ENCODE measurements around the gene TUBA1C. TPM values are rescaled to one million over a fixed set of nuclear protein-coding genes. Genes with fewer than 3 reads are reported as not detected.

Gene TUBA1C
- total RNA-seq, 2 experiments from 2014 or later, result 308 to 324 TPM

DNA sequence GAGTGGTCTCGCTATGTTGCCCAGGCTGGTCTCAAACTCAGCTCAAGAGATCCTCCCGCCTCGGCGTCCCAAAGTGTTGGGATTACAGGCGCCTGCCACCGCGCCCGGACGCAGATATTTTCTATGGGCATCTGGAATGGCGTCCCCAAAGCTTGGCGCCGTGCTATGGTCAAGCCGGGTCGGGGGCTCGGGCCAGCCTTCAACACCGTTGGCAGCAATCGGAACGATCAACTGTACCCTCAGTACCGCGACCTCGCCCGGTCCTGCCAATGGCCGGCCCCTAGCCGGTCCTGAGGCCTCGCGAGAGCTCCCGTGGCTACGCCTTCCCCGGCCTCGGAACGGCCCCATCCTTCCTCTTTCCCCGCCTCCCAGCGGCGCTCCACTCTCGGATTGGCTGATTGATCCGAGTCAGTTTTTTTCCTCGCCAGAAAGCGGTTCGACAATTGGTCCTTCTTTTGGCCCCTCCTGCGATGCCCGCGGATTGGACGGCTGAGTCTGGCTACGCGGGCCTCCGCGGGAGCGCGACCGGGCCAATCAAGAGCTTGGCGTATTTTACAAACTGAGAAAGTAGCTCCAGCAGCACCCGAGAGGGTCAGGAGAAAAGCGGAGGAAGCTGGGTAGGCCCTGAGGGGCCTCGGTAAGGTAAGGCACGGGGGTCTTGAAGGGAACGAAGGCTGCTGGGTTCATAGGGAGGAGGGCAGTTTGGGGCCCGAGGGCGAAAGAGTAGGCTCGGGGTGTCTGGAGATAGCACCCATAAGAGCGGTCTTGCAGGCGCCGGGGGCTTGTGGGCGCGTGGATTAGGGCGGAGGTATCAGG lies 58.0 kb downstream of the TUBA1C start, which contains the start of gene TROAP:
Gene TROAP (plus strand): TSS at position 548 of the 816 bp plus-strand sequence. CDS start 354 bp downstream, outside the sequence.
- ChIA-PET CTCF (interaction anchor here (0.5 to 6.4 kb wide), 16 partner anchors 9 to 259 kb away, joined by 3 to 43 read pairs (median 5); partner anchors contain the start of genes C1QL4, DNAJC22 and PRPH), POLR2A (interaction anchor here (0.5 to 3.1 kb wide), 23 partner anchors 9 to 472 kb away, joined by 3 to 22 read pairs (median 4); partner anchors contain the start of genes PRPH, SPATS2, TMBIM6 and TUBA1A)
- Mint-ChIP-seq H3K4me3 (peak within 1 kb of the TSS; percentile 100), H3K9me3 (ENCODE audit: insufficient read depth) (no peaks in the 10 kb centered on the region), H3K36me3 (ENCODE audit: low read depth) (peaks cover 40% of the 10 kb centered on the region), H3K27ac (peak within 1 kb of the TSS; percentile 99), H3K27me3 (ENCODE audit: low read depth) (peaks cover 2% of the 10 kb centered on the region), H3K4me1 (ENCODE audit: low read depth) (peaks cover 32% of the 10 kb centered on the region)
- peak; percentile 99 for ATAC-seq
- peak; percentile 99 for DNase-seq

DNA sequence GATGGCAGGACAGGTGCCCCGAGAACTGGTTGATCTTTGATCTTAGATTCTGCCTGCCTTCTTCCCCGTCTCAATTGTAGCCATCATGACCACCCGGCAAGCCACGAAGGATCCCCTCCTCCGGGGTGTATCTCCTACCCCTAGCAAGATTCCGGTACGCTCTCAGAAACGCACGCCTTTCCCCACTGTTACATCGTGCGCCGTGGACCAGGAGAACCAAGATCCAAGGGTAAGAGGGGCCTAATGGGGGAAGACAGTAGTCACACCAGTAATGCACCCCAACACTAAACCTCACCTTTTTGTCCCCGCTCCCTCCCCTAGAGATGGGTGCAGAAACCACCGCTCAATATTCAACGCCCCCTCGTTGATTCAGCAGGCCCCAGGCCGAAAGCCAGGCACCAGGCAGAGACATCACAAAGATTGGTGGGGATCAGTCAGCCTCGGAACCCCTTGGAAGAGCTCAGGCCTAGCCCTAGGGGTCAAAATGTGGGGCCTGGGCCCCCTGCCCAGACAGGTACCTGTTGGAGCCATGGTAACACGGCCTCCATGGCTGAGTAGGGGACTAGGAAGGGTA lies 58.7 kb downstream of the TUBA1C start:
- POLR2A ChIA-PET, result interaction anchor here (0.6 to 3.1 kb wide), 14 partner anchors 8 to 472 kb away, joined by 3 to 22 read pairs (median 7); partner anchors contain the start of genes PRPH, SPATS2, TMBIM6 and TUBA1A
- DNase-seq (no peak), ATAC-seq (no peak)
- no peaks in the 10 kb centered on the region for H3K27me3 Mint-ChIP-seq (ENCODE audit: low read depth)
- no peaks in the 10 kb centered on the region for H3K9me3 Mint-ChIP-seq (ENCODE audit: insufficient read depth)
- CTCF ChIA-PET, result interaction anchor here (0.7 to 6.4 kb wide), 10 partner anchors 9 to 308 kb away, joined by 3 to 43 read pairs (median 12); partner anchors contain the start of genes C1QL4, DNAJC22 and PRPH
- peak overlapping the region; percentile 99 for H3K27ac Mint-ChIP-seq
- peaks cover 43% of the 10 kb centered on the region for H3K36me3 Mint-ChIP-seq (ENCODE audit: low read depth)
- H3K4me3 Mint-ChIP-seq, result peak overlapping the region; percentile 100
- peaks cover 32% of the 10 kb centered on the region for H3K4me1 Mint-ChIP-seq (ENCODE audit: low read depth)

Other genes with a start within 250 kb of the TUBA1C start
- 10 to 100 TPM; 57.5 to 59.8 TPM for gene PRKAG1, start 246.3 kb upstream of the TUBA1C start, total RNA-seq
- gene KMT2D, start 204.3 kb upstream of the TUBA1C start, total RNA-seq, result 100 to 1,000 TPM; 113 TPM
- gene RHEBL1, start 195.1 kb upstream of the TUBA1C start, total RNA-seq, result 1 to 10 TPM; 9.5 to 9.9 TPM
- gene DHH, start 170.3 kb upstream of the TUBA1C start, total RNA-seq, result under 1 TPM in 1 of 2 experiments, not detected in 1; 0.16 TPM
- 10 to 100 TPM; 35.8 to 37.8 TPM for gene LMBR1L, start 154.2 kb upstream of the TUBA1C start, total RNA-seq
- gene TUBA1B, start 133.7 kb upstream of the TUBA1C start, total RNA-seq, result 1,000 to 10,000 TPM; 2,302 to 2,333 TPM
- 100 to 1,000 TPM; 117 to 120 TPM for gene TUBA1A, start 76.0 kb upstream of the TUBA1C start, total RNA-seq
- gene PRPH, start 30.1 kb downstream of the TUBA1C start, total RNA-seq, result not detected
- 100 to 1,000 TPM; 107 to 111 TPM for gene TROAP, start 58.2 kb downstream of the TUBA1C start, total RNA-seq
- not detected for gene C1QL4, start 72.1 kb downstream of the TUBA1C start, total RNA-seq
- gene DNAJC22, start 81.8 kb downstream of the TUBA1C start, total RNA-seq, result under 1 TPM in 1 of 2 experiments, not detected in 1; 0.29 TPM
- gene SPATS2, start 102.4 kb downstream of the TUBA1C start, total RNA-seq, result 10 to 100 TPM; 12.9 to 13.0 TPM